K562 (cell line): ENCODE results near the gene UPK3BL1.
"Not testable (repeated sequence)": the region's sequence is repeated elsewhere in the genome, so short reads cannot be mapped to it uniquely, and the experiment has no call there.

ENCODE experiments used
- EP300 ChIP-seq: IDR thresholded peaks from 2 replicates; pipeline ENCODE4 v1.6.1; 2012; ENCODE audit warnings: low read length, improper control_type of control experiment
- MAFK ChIP-seq: IDR thresholded peaks from 2 replicates; pipeline ENCODE4 v1.6.1; 2011; ENCODE audit warnings: low read length, improper control_type of control experiment
- POLR2A ChIP-seq: fragments of 450-650 bp; conservative IDR thresholded peaks from 2 replicates; pipeline ENCODE4 v1.6.1; 2016
- RCOR1 ChIP-seq, 2 experiments: IDR thresholded peaks; 2 replicates each; pipeline ENCODE4 v1.6.1; 2012; ENCODE audit warnings: low read depth in 2 of 2, low read length in 2 of 2, borderline replicate concordance in 1 of 2, improper control_type of control experiment in 1 of 2
- TAF7 ChIP-seq: fragments of 450-650 bp; IDR thresholded peaks from 2 replicates; pipeline ENCODE4 v1.6.1; 2016; ENCODE audit warnings: missing genetic modification characterization, missing compliant biosample characterization
- ZNF354B ChIP-seq: fragments of 250-450 bp; sonication (Bioruptor Pico); IDR thresholded peaks from 2 replicates; pipeline ENCODE4 v1.4.0; 2020
- ZNF584 ChIP-seq: fragments of 200-800 bp; sonication (Bioruptor generic); IDR thresholded peaks from 2 replicates; pipeline ENCODE4 v1.6.1; 2016; ENCODE audit warnings: low read depth, mild to moderate bottlenecking, missing genetic modification characterization, missing compliant biosample characterization
- ZNF780A ChIP-seq: fragments of 250-450 bp; sonication (Bioruptor Pico); IDR thresholded peaks from 2 replicates; pipeline ENCODE4 v1.5.0; 2021; ENCODE audit warnings: mild to moderate bottlenecking
- TF ChIP-seq, protein P1 (sequence below), 3 experiments: IDR thresholded peaks in 2 of 3; conservative IDR thresholded peaks in 1 of 3; 2 replicates each; pipeline ENCODE4 v1.5.1; 2011 to 2012; ENCODE audit warnings: low read length in 3 of 3, mild to moderate bottlenecking in 3 of 3, control low read depth in 2 of 3, improper control_type of control experiment in 1 of 3, inconsistent platforms in 1 of 3, low read depth in 1 of 3, mixed read lengths in 1 of 3, moderate library complexity in 1 of 3; ENCODE audit not compliant: insufficient read depth in 2 of 3

DNA sequence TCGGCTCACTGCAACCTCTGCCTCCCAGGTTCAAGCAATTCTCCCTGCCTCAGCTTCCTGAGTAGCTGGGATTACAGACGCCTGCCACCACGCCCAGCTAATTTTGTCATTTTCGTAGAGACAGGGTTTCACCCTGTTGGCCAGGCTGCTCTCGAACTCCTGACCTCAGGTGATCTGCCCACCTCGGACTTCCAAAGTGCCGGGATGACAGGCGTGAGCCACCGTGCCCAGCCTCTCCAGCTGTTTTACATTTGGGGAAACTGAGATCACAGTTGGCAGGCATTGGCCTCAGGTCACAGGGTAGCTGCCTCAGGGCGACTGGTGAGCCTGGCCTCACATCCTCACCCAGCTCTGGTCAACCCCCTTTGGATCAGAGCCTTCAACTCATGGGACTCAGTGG lies 32.9 kb downstream of the UPK3BL1 start:
- not testable (repeated sequence) for TF ChIP-seq ZNF780A (CRISPR knock-in tag); ZNF354B (CRISPR knock-in tag); TAF7 (tag); MAFK; EP300; RCOR1 (IDR thresholded peaks at IDR 0.05; ENCODE audit: borderline replicate concordance in 1 of 2, low read depth in 2 of 2, low read length in 2 of 2); POLR2A; ZNF584 (CRISPR knock-in tag)
- TF ChIP-seq, protein P1, sequence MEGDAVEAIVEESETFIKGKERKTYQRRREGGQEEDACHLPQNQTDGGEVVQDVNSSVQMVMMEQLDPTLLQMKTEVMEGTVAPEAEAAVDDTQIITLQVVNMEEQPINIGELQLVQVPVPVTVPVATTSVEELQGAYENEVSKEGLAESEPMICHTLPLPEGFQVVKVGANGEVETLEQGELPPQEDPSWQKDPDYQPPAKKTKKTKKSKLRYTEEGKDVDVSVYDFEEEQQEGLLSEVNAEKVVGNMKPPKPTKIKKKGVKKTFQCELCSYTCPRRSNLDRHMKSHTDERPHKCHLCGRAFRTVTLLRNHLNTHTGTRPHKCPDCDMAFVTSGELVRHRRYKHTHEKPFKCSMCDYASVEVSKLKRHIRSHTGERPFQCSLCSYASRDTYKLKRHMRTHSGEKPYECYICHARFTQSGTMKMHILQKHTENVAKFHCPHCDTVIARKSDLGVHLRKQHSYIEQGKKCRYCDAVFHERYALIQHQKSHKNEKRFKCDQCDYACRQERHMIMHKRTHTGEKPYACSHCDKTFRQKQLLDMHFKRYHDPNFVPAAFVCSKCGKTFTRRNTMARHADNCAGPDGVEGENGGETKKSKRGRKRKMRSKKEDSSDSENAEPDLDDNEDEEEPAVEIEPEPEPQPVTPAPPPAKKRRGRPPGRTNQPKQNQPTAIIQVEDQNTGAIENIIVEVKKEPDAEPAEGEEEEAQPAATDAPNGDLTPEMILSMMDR (IDR thresholded peaks at IDR 0.05 in 2 of 3, conservative IDR thresholded peaks at IDR 0.05 in 1 of 3; ENCODE audit: insufficient read depth in 2 of 3, low read depth in 1 of 3, low read length in 3 of 3): not testable (repeated sequence)
